GM18502 (cell line): ENCODE measurements around the gene RHBDF2.

Source experiments
- ATAC-seq: cut with Tn5 transposase; IDR thresholded peaks from one replicate; pipeline ENCODE4 v1.9.1; 2021; ENCODE audit warnings: mild to moderate bottlenecking; ENCODE audit not compliant: unreplicated experiment, poor library complexity

RHBDF2 gene

GRCh38 chr17:76506408-76507345 lies 5.5 kb upstream of the RHBDF2 start:
- no peak for ATAC-seq

GRCh38 chr17:76504117-76504516 lies 2.9 kb upstream of the RHBDF2 start:
- no peak for ATAC-seq

GRCh38 chr17:76502341-76503211 lies 1.4 kb upstream of the RHBDF2 start:
- ATAC-seq, result no peak

- no peak for ATAC-seq
Observed at GRCh38 chr17:76501827-76502307, 644 bp upstream of the RHBDF2 start.

- ATAC-seq, result no peak
Observed at GRCh38 chr17:76500747-76501017, 541 bp downstream of the RHBDF2 start.

GRCh38 chr17:76500074-76500746 lies 1.0 kb downstream of the RHBDF2 start:
- no peak for ATAC-seq

- ATAC-seq, result no peak
Observed at GRCh38 chr17:76499267-76499667, 2.0 kb downstream of the RHBDF2 start.

GRCh38 chr17:76498876-76499251 lies 2.4 kb downstream of the RHBDF2 start:
- ATAC-seq, result no peak

- ATAC-seq, result no peak
Observed at GRCh38 chr17:76497979-76498875, 3.0 kb downstream of the RHBDF2 start.

GRCh38 chr17:76497699-76497978 lies 3.6 kb downstream of the RHBDF2 start:
- no peak for ATAC-seq

- ATAC-seq, result no peak
Observed at GRCh38 chr17:76496464-76496863, 4.8 kb downstream of the RHBDF2 start.

- no peak for ATAC-seq
Observed at GRCh38 chr17:76495663-76496400, 5.4 kb downstream of the RHBDF2 start.

- ATAC-seq, result peak; percentile 11
Observed at GRCh38 chr17:76493505-76494167, 7.6 kb downstream of the RHBDF2 start.

- ATAC-seq, result peak; percentile 42
Observed at GRCh38 chr17:76492989-76493501, 8.2 kb downstream of the RHBDF2 start.

- ATAC-seq, result peak; percentile 42
Observed at GRCh38 chr17:76492123-76492988, 8.9 kb downstream of the RHBDF2 start.

GRCh38 chr17:76491271-76492122 lies 9.7 kb downstream of the RHBDF2 start:
- ATAC-seq, result peak; percentile 3
